HEK293 (cell line): ENCODE measurements around the gene TMEM143.
A peak's percentile ranks its signal among the peaks of the same experiment; 100 is the strongest.

Source experiments
- BCL11B ChIP-seq: fragments of 450-650 bp; formaldehyde crosslinking; IDR thresholded peaks from 2 replicates; pipeline ENCODE4 v1.5.1; 2016; ENCODE audit warnings: low read depth, missing biosample characterization, missing genetic modification characterization
- GLI4 ChIP-seq: fragments of 450-650 bp; formaldehyde crosslinking; IDR thresholded peaks from 2 replicates; pipeline ENCODE4 v1.5.1; 2016; ENCODE audit warnings: missing biosample characterization, missing genetic modification characterization
- IKZF3 ChIP-seq: fragments of 450-650 bp; IDR thresholded peaks from 2 replicates; pipeline ENCODE4 v1.5.0; 2018; ENCODE audit warnings: missing biosample characterization, mild to moderate bottlenecking, missing genetic modification characterization, moderate library complexity
- KLF16 ChIP-seq: fragments of 450-650 bp; formaldehyde crosslinking; IDR thresholded peaks from 2 replicates; pipeline ENCODE4 v1.5.1; 2017; ENCODE audit warnings: missing biosample characterization, missing genetic modification characterization
- KLF7 ChIP-seq: fragments of 450-650 bp; formaldehyde crosslinking; IDR thresholded peaks from 2 replicates; pipeline ENCODE4 v1.5.1; 2016; ENCODE audit warnings: missing biosample characterization, missing genetic modification characterization, borderline replicate concordance
- KLF8 ChIP-seq: fragments of 450-650 bp; formaldehyde crosslinking; IDR thresholded peaks from 2 replicates; pipeline ENCODE4 v1.5.1; 2016; ENCODE audit warnings: missing biosample characterization, missing genetic modification characterization
- PRDM2 ChIP-seq: fragments of 450-650 bp; formaldehyde crosslinking; IDR thresholded peaks from 2 replicates; pipeline ENCODE4 v1.5.1; 2016; ENCODE audit warnings: missing biosample characterization, missing genetic modification characterization, borderline replicate concordance
- SP3 ChIP-seq: fragments of 450-650 bp; formaldehyde crosslinking; IDR thresholded peaks from 2 replicates; pipeline ENCODE4 v1.5.1; 2016; ENCODE audit warnings: missing biosample characterization, missing genetic modification characterization
- TSHZ1 ChIP-seq: fragments of 450-650 bp; formaldehyde crosslinking; IDR thresholded peaks from 2 replicates; pipeline ENCODE4 v1.5.1; 2016; ENCODE audit warnings: missing biosample characterization, missing genetic modification characterization, borderline replicate concordance
- ZFHX2 ChIP-seq: fragments of 450-650 bp; formaldehyde crosslinking; conservative IDR thresholded peaks from 2 replicates; pipeline ENCODE4 v1.5.1; 2016; ENCODE audit warnings: missing biosample characterization, missing genetic modification characterization
- ZNF280C ChIP-seq: fragments of 450-650 bp; formaldehyde crosslinking; IDR thresholded peaks from 2 replicates; pipeline ENCODE4 v1.5.1; 2016; ENCODE audit warnings: missing biosample characterization, missing genetic modification characterization
- ZNF404 ChIP-seq: fragments of 450-650 bp; formaldehyde crosslinking; IDR thresholded peaks from 2 replicates; pipeline ENCODE4 v1.5.1; 2017; ENCODE audit warnings: missing biosample characterization, missing genetic modification characterization
- ZNF433 ChIP-seq: fragments of 450-650 bp; formaldehyde crosslinking; IDR thresholded peaks from 2 replicates; pipeline ENCODE4 v1.5.1; 2016; ENCODE audit warnings: missing biosample characterization, missing genetic modification characterization, low read depth
- ZNF621 ChIP-seq: fragments of 450-650 bp; formaldehyde crosslinking; IDR thresholded peaks from 2 replicates; pipeline ENCODE4 v1.5.1; 2017; ENCODE audit warnings: missing biosample characterization, missing genetic modification characterization
- ZNF654 ChIP-seq: fragments of 450-650 bp; formaldehyde crosslinking; IDR thresholded peaks from 2 replicates; pipeline ENCODE4 v1.5.1; 2016; ENCODE audit warnings: low read depth, missing biosample characterization, missing genetic modification characterization
- ZNF785 ChIP-seq: fragments of 450-650 bp; formaldehyde crosslinking; IDR thresholded peaks from 2 replicates; pipeline ENCODE4 v1.5.1; 2016; ENCODE audit warnings: missing biosample characterization, missing genetic modification characterization
- ZNF791 ChIP-seq: fragments of 450-650 bp; formaldehyde crosslinking; IDR thresholded peaks from 2 replicates; pipeline ENCODE4 v1.5.1; 2016; ENCODE audit warnings: missing biosample characterization, missing genetic modification characterization
- ZNF843 ChIP-seq: fragments of 450-650 bp; formaldehyde crosslinking; IDR thresholded peaks from 2 replicates; pipeline ENCODE4 v1.5.1; 2016; ENCODE audit warnings: missing biosample characterization, missing genetic modification characterization
- TF ChIP-seq, protein P1 (sequence below): fragments of 450-650 bp; formaldehyde crosslinking; IDR thresholded peaks from 2 replicates; pipeline ENCODE4 v1.5.1; 2016; ENCODE audit warnings: missing biosample characterization, missing genetic modification characterization
- TF ChIP-seq, protein P2 (sequence below): fragments of 450-650 bp; formaldehyde crosslinking; IDR thresholded peaks from 2 replicates; pipeline ENCODE4 v1.5.1; 2016; ENCODE audit warnings: missing biosample characterization, missing genetic modification characterization
- TF ChIP-seq, protein P3 (sequence below): fragments of 450-650 bp; formaldehyde crosslinking; IDR thresholded peaks from 2 replicates; pipeline ENCODE4 v1.5.1; 2016; ENCODE audit warnings: missing biosample characterization, missing genetic modification characterization

Gene TMEM143

DNA sequence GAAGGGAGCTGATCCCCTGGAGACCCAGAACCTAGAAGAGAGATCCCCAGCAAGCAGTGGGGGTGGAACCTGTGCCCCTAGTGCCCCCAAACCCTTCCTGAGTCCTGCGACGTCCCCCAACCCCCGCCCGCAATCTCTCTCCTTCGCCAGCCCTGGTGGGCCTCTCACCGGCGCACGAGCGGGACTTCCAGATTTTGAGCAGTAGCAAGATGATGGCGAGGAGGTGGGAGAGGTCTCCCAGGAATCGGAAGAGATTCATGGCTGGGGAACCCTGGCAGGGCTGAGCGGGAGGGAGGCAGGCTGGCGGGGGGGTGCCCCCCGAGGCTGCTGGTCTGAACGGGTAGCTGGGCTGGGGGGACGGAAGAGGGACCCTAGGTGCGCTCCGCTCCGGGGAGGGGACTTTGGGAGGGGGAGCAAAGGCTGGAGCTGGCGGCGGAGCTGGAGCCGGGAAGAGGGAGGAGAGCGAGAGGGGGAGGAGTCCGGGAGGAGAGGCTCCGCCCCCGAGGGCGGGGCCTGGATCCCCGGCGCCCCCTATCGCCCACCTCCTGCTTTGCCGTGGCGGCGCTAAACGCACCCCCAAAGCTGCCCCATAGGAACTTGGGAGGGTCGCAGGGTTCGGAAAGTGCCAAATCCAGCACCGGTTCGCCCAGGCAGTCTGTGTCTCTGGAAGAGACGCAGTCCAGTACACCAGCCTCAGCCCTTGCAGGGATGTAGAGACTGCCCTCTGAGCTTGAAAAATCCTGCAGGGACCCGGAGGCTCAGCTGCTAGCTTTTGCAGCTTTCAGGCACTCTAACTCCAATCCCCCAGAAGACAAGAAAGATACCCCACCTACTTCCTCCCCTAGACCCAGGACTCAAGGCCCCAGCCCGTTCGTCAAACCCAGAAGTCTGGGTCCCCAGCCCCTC, 27.6 kb upstream of the TMEM143 start, which contains the start of gene KDELR1 (continued):
- TF ChIP-seq TSHZ1 (tag by site-specific recombination) (no peak), ZNF280C (tag by site-specific recombination) (no peak), IKZF3 (tag by site-specific recombination) (peak; percentile 96), SP3 (peak; percentile 94), ZNF654 (tag by site-specific recombination) (no peak), GLI4 (no peak), ZNF785 (tag by site-specific recombination) (no peak), ZNF791 (tag by site-specific recombination) (no peak), ZNF843 (tag by site-specific recombination) (0 out of 2 replicates have a peak, but pooled peaks have one; percentile 14), BCL11B (tag by site-specific recombination) (no peak), PRDM2 (tag by site-specific recombination) (no peak), ZNF621 (tag by site-specific recombination) (no peak), ZNF404 (no peak), ZFHX2 (tag by site-specific recombination) (peak; percentile 12; the same call in 1 of the 2 replicates), KLF16 (tag by site-specific recombination) (no peak; the same call in 1 of the 2 replicates), KLF7 (no peak), ZNF433 (no peak), KLF8 (peak; percentile 85)
- TF ChIP-seq, protein P1, sequence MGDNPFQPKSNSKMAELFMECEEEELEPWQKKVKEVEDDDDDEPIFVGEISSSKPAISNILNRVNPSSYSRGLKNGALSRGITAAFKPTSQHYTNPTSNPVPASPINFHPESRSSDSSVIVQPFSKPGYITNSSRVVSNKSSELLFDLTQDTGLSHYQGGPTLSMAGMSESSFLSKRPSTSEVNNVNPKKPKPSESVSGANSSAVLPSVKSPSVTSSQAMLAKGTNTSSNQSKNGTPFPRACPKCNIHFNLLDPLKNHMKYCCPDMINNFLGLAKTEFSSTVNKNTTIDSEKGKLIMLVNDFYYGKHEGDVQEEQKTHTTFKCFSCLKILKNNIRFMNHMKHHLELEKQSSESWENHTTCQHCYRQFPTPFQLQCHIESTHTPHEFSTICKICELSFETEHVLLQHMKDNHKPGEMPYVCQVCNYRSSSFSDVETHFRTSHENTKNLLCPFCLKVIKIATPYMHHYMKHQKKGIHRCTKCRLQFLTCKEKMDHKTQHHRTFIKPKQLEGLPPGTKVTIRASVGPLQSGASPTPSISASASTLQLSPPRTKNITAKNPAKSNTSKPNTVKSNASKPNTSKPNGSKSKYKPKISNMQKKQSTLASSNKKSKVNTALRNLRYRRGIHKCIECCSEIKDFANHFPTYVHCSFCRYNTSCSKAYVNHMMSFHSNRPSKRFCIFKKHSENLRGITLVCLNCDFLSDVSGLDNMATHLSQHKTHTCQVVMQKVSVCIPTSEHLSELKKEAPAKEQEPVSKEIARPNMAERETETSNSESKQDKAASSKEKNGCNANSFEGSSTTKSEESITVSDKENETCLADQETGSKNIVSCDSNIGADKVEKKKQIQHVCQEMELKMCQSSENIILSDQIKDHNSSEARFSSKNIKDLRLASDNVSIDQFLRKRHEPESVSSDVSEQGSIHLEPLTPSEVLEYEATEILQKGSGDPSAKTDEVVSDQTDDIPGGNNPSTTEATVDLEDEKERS: no peak
- TF ChIP-seq, protein P2, sequence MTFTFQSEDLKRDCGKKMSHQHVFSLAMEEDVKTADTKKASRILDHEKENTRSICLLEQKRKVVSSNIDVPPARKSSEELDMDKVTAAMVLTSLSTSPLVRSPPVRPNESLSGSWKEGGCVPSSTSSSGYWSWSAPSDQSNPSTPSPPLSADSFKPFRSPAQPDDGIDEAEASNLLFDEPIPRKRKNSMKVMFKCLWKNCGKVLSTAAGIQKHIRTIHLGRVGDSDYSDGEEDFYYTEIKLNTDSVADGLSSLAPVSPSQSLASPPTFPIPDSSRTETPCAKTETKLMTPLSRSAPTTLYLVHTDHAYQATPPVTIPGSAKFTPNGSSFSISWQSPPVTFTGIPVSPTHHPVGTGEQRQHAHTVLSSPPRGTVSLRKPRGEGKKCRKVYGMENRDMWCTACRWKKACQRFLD (tag by site-specific recombination): no peak
- TF ChIP-seq, protein P3, sequence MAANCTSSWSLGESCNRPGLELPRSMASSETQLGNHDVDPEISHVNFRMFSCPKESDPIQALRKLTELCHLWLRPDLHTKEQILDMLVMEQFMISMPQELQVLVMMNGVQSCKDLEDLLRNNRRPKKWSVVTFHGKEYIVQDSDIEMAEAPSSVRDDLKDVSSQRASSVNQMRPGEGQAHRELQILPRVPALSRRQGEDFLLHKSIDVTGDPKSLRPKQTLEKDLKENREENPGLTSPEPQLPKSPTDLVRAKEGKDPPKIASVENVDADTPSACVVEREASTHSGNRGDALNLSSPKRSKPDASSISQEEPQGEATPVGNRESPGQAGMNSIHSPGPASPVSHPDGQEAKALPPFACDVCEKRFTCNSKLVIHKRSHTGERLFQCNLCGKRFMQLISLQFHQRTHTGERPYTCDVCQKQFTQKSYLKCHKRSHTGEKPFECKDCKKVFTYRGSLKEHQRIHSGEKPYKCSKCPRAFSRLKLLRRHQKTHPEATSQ (tag by site-specific recombination): no peak
